K562 (cell line): Measurements from ENCODE around the gene ASB15. TPM values are rescaled to one million over a fixed set of nuclear protein-coding genes. Genes with fewer than 3 reads are reported as not detected.
A peak's percentile ranks its signal among the peaks of the same experiment; 100 is the strongest.

Source experiments
- AFF4 ChIP-seq: sonication (generic); formaldehyde crosslinking; IDR thresholded peaks from 2 replicates; pipeline ENCODE4 v1.8.0; 2023; ENCODE audit warnings: mild to moderate bottlenecking, missing genetic modification reagents
- CHD2 ChIP-seq: IDR thresholded peaks from 2 replicates; pipeline ENCODE4 v1.6.1; 2011; ENCODE audit warnings: low read depth, low read length
- DNMT1 ChIP-seq: fragments of 450-650 bp; IDR thresholded peaks from 2 replicates; pipeline ENCODE4 v1.6.1; 2016; ENCODE audit warnings: antibody characterized with exemption, mild to moderate bottlenecking
- E2F4 ChIP-seq: sonication (generic); formaldehyde crosslinking; IDR thresholded peaks from 2 replicates; pipeline ENCODE4 v1.8.0; 2022; ENCODE audit warnings: mild to moderate bottlenecking, low read depth, missing genetic modification reagents
- FOXK1 ChIP-seq: sonication (generic); formaldehyde crosslinking; IDR thresholded peaks from 2 replicates; pipeline ENCODE4 v1.8.0; 2022; ENCODE audit warnings: missing genetic modification reagents, mild to moderate bottlenecking, borderline replicate concordance
- MAZ ChIP-seq, 2 experiments: fragments of 450-650 bp in 1 of 2; sonication (generic) in 1 of 2; formaldehyde crosslinking; IDR thresholded peaks in 1 of 2; conservative IDR thresholded peaks in 1 of 2; 2 replicates each; pipeline versions ENCODE4 v1.4.0 to v1.5.0; 2020; ENCODE audit warnings: mild to moderate bottlenecking in 1 of 2, missing genetic modification reagents in 1 of 2
- SUPT5H ChIP-seq: fragments of 450-650 bp; IDR thresholded peaks from 2 replicates; pipeline ENCODE4 v1.6.1; 2016
- TAF1 ChIP-seq: IDR thresholded peaks from 2 replicates; pipeline ENCODE4 v1.6.1; 2011; ENCODE audit warnings: mild to moderate bottlenecking, low read length, moderate library complexity; ENCODE audit not compliant: insufficient read depth, control insufficient read depth, severe bottlenecking; ENCODE audit errors: extremely low read depth
- TAF7 ChIP-seq: fragments of 450-650 bp; IDR thresholded peaks from 2 replicates; pipeline ENCODE4 v1.6.1; 2016; ENCODE audit warnings: missing genetic modification characterization, missing compliant biosample characterization
- TARDBP ChIP-seq: fragments of 450-650 bp; IDR thresholded peaks from 2 replicates; pipeline ENCODE4 v1.6.1; 2016
- ZBTB49 ChIP-seq: sonication (generic); formaldehyde crosslinking; IDR thresholded peaks from 2 replicates; pipeline ENCODE4 v1.8.0; 2022; ENCODE audit warnings: missing genetic modification reagents, mild to moderate bottlenecking, borderline replicate concordance
- ZKSCAN3 ChIP-seq: fragments of 250-450 bp; sonication (Bioruptor Pico); IDR thresholded peaks from 2 replicates; pipeline ENCODE4 v1.4.0; 2020
- ZNF12 ChIP-seq: sonication (generic); formaldehyde crosslinking; IDR thresholded peaks from 2 replicates; pipeline ENCODE4 v1.4.0; 2020; ENCODE audit warnings: mild to moderate bottlenecking, missing genetic modification reagents
- ZNF143 ChIP-seq: sonication (generic); formaldehyde crosslinking; IDR thresholded peaks from 2 replicates; pipeline ENCODE4 v1.9.0; 2022; ENCODE audit warnings: mild to moderate bottlenecking, missing genetic modification reagents
- ZNF232 ChIP-seq: sonication (generic); formaldehyde crosslinking; IDR thresholded peaks from 2 replicates; pipeline ENCODE4 v1.8.0; 2022; ENCODE audit warnings: mild to moderate bottlenecking, missing genetic modification reagents
- ZNF263 ChIP-seq: sonication (generic); formaldehyde crosslinking; IDR thresholded peaks from 2 replicates; pipeline ENCODE4 v1.8.0; 2022; ENCODE audit warnings: mild to moderate bottlenecking, missing genetic modification reagents, borderline replicate concordance
- ZNF398 ChIP-seq: fragments of 250-450 bp; sonication (Bioruptor Pico); IDR thresholded peaks from 2 replicates; pipeline ENCODE4 v1.8.0; 2021; ENCODE audit warnings: moderate library complexity, mild to moderate bottlenecking, inconsistent platforms
- polyA plus RNA-seq, 8 experiments: library from polyadenylated mRNA; depleted of rRNA in 4 of 8; stranded (reverse) in 5 of 8; unstranded in 3 of 8; fragments of >200 nt; fragmentation: Nextera tagmentation in 2 of 8; fragmentation: Illumina TruSeq in 1 of 8; extraction: Ambion mirVana in 2 of 8; extraction: Trizol in 1 of 8; gene quantifications; 2 replicates each; pipeline versions ENCODE4 v1.2.1 to v1.2.3, GENCODE V29; 2011 to 2014; ENCODE audit warnings: inconsistent platforms in 1 of 8, missing spikeins in 1 of 8
- total RNA-seq, 7 experiments: library from RNA; depleted of rRNA in 6 of 7; stranded (reverse); fragments of >200 nt in 6 of 7; fragmentation: Illumina TruSeq in 2 of 7; extraction: Trizol in 2 of 7; gene quantifications; 2 replicates each; pipeline versions ENCODE4 v1.2.1 to v1.2.3, GENCODE V29; 2011 to 2021; ENCODE audit warnings: low replicate concordance in 1 of 7

ASB15 gene
- total and polyA plus RNA-seq, 9 of the 15 experiments (the other 6 are each of a cell fraction or from before 2014, with no cell fraction given) = 0.03 to 0.14 (median 0.04) TPM; not detected in 3

- TF ChIP-seq ZNF143 (CRISPR knock-in tag) (0 out of 2 replicates have a peak, but pooled peaks have one; percentile 20), TAF1 (peak; percentile 98), AFF4 (CRISPR knock-in tag) (peak; percentile 89), MAZ (CRISPR knock-in tag; conservative IDR thresholded peaks at IDR 0.05 in 1 of 2, IDR thresholded peaks at IDR 0.05 in 1 of 2) (peak; percentile 73 to 85), ZNF12 (peak; percentile 71; the same call in 1 of the 2 replicates), TAF7 (tag) (peak; percentile 93), ZNF263 (peak; percentile 49; the same call in 1 of the 2 replicates), E2F4 (CRISPR knock-in tag) (0 out of 2 replicates have a peak, but pooled peaks have one; percentile 14), ZBTB49 (CRISPR knock-in tag) (no peak), CHD2 (0 out of 2 replicates have a peak, but pooled peaks have one; percentile 17), ZKSCAN3 (no peak), FOXK1 (CRISPR knock-in tag) (peak; percentile 90; the same call in 1 of the 2 replicates), ZNF232 (CRISPR knock-in tag) (peak; percentile 75; the same call in 1 of the 2 replicates), ZNF398 (no peak), SUPT5H (peak; percentile 96), TARDBP (no peak; the same call in 1 of the 2 replicates), DNMT1 (no peak)
Observed at GRCh38 chr7:123557398-123558288, 44.0 kb upstream of the ASB15 start, which contains the start of gene NDUFA5 (continued).
